Left lobe of liver (tissue), 2 donors: ENCODE measurements around the gene DLX2. TPM values are rescaled to one million over a fixed set of nuclear protein-coding genes. Genes with fewer than 3 reads are reported as not detected.

ENCODE experiments used
- ATAC-seq: fragments of 200-7000 bp; cut with Tn5 transposase; one replicate; pipeline ENCODE4 v1.9.1; 2020; ENCODE audit warnings: mild to moderate bottlenecking, moderate library complexity
- DNase-seq: peaks from one replicate; pipeline ENCODE4 v3.0.0-alpha.2; 2020; ENCODE audit warnings: low spot score
- total RNA-seq: library from RNA; stranded (reverse); gene quantifications from one replicate; pipeline ENCODE4 v1.2.1, GENCODE V29; 2021
- donor health status: DM: no; HTN: no; CAD: no; lungs with moderate emphysema.
- donor health status: DM: no; HTN: yes; CAD: no.

DLX2 gene
- total RNA-seq, 1 donor from 2014 or later: not detected

GRCh38 chr2:172056293-172056692 is 46.4 kb downstream of the DLX2 start:
- ATAC-seq (no peak), DNase-seq (no peak)

- DNase-seq (no peak), ATAC-seq (no peak)
Observed at GRCh38 chr2:172053486-172053885, 49.2 kb downstream of the DLX2 start.

- DNase-seq (peak; percentile 55), ATAC-seq (peak; percentile 95)
Observed at GRCh38 chr2:172052000-172052983, 50.4 kb downstream of the DLX2 start.

DNA sequence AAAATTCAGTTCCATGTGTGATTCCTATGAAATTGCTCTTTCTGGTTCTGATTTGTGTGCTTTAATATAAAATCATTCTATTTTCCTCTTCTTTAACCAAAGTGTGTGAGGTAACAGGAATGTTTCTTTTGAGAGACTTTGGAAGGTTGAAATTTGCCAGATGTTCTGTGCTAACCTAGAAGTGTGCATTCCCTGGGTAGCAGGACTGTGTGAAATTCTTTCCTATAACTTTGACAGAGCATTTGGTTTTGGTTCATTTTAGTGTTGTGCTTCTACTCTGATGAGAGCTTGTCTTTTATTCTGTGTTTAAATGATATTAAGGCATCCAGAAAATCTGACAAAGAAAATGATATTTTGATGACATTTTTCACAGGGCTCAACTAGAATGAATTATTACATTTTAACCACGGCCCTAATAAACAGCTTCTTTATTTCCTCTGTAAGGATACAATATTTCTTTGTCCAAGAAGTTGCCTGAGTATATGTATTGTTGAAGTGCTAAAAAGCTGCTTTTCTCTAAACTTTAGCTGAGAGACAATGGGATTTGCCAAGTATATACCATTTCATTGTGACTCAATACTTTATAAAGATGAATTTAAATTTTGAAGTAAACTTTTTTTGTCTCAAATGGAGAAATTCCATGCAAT is 52.1 kb downstream of the DLX2 start:
- ATAC-seq: no peak
- DNase-seq: no peak

GRCh38 chr2:172049567-172050120 is 53.1 kb downstream of the DLX2 start:
- ATAC-seq: no peak
- no peak for DNase-seq

Other genes with a start within 250 kb of the DLX2 start
- 0.98 TPM for gene SLC25A12, start 208.7 kb downstream of the DLX2 start, total RNA-seq
- 8.2 TPM for gene HAT1, start 180.4 kb downstream of the DLX2 start, total RNA-seq
- 4.4 TPM for gene METAP1D, start 102.9 kb downstream of the DLX2 start, total RNA-seq
- not detected for gene DLX1, start 17.4 kb downstream of the DLX2 start, total RNA-seq